ENCODE data around the gene ENOSF1. TPM values are rescaled to one million over a fixed set of nuclear protein-coding genes. Genes with fewer than 3 reads are reported as not detected.

The ENOSF1 gene
- total RNA-seq, 1 experiment from 2014 or later: 48.7 TPM

GRCh38 chr18:679516-679915 lies 32.9 kb downstream of the ENOSF1 start:
- Histone ChIP-seq H2AFZ (no peak overlapping the region), H3K4me3 (no peak overlapping the region), H3F3A (ENCODE audit: insufficient read depth, low read depth) (0 out of 2 replicates have a peak, but pooled peaks cover 4% of the 10 kb centered on the region), H3K27ac (no peak overlapping the region), H4K20me1 (ENCODE audit: insufficient read depth) (no peaks in the 10 kb centered on the region), H3K27me3 (ENCODE audit: insufficient read depth, low read depth) (no peaks in the 10 kb centered on the region), H3K36me3 (ENCODE audit: low read depth) (peaks cover 21% of the 10 kb centered on the region), H3K79me2 (ENCODE audit: low read depth) (no peaks in the 10 kb centered on the region), H3K9me3 (ENCODE audit: insufficient read depth, low read depth) (no peaks in the 10 kb centered on the region), H3K4me1 (replicated peaks; ENCODE audit: insufficient read depth) (no peaks in the 10 kb centered on the region), H3K4me2 (no peak overlapping the region), H3K9me2 (ENCODE audit: insufficient read depth) (no peaks in the 10 kb centered on the region)
- no TSS peak for BruUV-seq (replicated peaks)
- POLR2A ChIA-PET (ENCODE audit: unreplicated experiment): no interaction called here
- DNase-seq: no peak
- TF ChIP-seq CTCF (conservative IDR thresholded peaks at IDR 0.05): no peak
- no peak for TF ChIP-seq EZH2 (IDR thresholded peaks at IDR 0.05; ENCODE audit: low read depth)
- intact Hi-C loops (cut with micrococcal nuclease; ENCODE audit: unreplicated experiment): no loop called here
- CTCF ChIA-PET: no interaction called here

- intact Hi-C loops (cut with micrococcal nuclease; ENCODE audit: unreplicated experiment): no loop called here
- no TSS peak for BruUV-seq (replicated peaks)
- ChIA-PET CTCF (no interaction called here), POLR2A (ENCODE audit: unreplicated experiment) (no interaction called here)
- no peak for DNase-seq
- H3K79me2 ChIP-seq (ENCODE audit: low read depth): no peaks in the 10 kb centered on the region
- H3K4me3 ChIP-seq: no peak overlapping the region
- H3K9me3 ChIP-seq (ENCODE audit: insufficient read depth, low read depth): no peaks in the 10 kb centered on the region
- no peaks in the 10 kb centered on the region for H3K9me2 ChIP-seq (ENCODE audit: insufficient read depth)
- H3K4me2 ChIP-seq: no peak overlapping the region
- no peaks in the 10 kb centered on the region for H4K20me1 ChIP-seq (ENCODE audit: insufficient read depth)
- peaks cover 22% of the 10 kb centered on the region for H3K36me3 ChIP-seq (ENCODE audit: low read depth)
- TF ChIP-seq CTCF (conservative IDR thresholded peaks at IDR 0.05) (no peak), EZH2 (IDR thresholded peaks at IDR 0.05; ENCODE audit: low read depth) (no peak)
- H3K27me3 ChIP-seq (ENCODE audit: insufficient read depth, low read depth): no peaks in the 10 kb centered on the region
- no peaks in the 10 kb centered on the region for H3K4me1 ChIP-seq (replicated peaks; ENCODE audit: insufficient read depth)
- no peak overlapping the region for H2AFZ ChIP-seq
- peaks cover 13% of the 10 kb centered on the region; the same call in 1 of the 2 replicates for H3F3A ChIP-seq (ENCODE audit: insufficient read depth, low read depth)
- H3K27ac ChIP-seq: no peak overlapping the region
Observed at GRCh38 chr18:678482-679182, 33.8 kb downstream of the ENOSF1 start.

- Histone ChIP-seq H3K9me2 (ENCODE audit: insufficient read depth) (no peaks in the 10 kb centered on the region), H2AFZ (no peak overlapping the region), H3K9me3 (ENCODE audit: insufficient read depth, low read depth) (no peaks in the 10 kb centered on the region), H3K27me3 (ENCODE audit: insufficient read depth, low read depth) (no peaks in the 10 kb centered on the region), H3K36me3 (ENCODE audit: low read depth) (peaks cover 27% of the 10 kb centered on the region), H4K20me1 (ENCODE audit: insufficient read depth) (no peaks in the 10 kb centered on the region), H3K27ac (no peak overlapping the region), H3F3A (ENCODE audit: insufficient read depth, low read depth) (peaks cover 17% of the 10 kb centered on the region), H3K4me2 (no peak overlapping the region), H3K4me1 (replicated peaks; ENCODE audit: insufficient read depth) (no peaks in the 10 kb centered on the region), H3K79me2 (ENCODE audit: low read depth) (no peaks in the 10 kb centered on the region), H3K4me3 (no peak overlapping the region)
- BruUV-seq (replicated peaks): no TSS peak
- intact Hi-C loops (cut with micrococcal nuclease; ENCODE audit: unreplicated experiment): no loop called here
- DNase-seq: no peak
- TF ChIP-seq CTCF (conservative IDR thresholded peaks at IDR 0.05): no peak
- no peak for TF ChIP-seq EZH2 (IDR thresholded peaks at IDR 0.05; ENCODE audit: low read depth)
- POLR2A ChIA-PET (ENCODE audit: unreplicated experiment): no interaction called here
- CTCF ChIA-PET: no interaction called here
Observed at GRCh38 chr18:677951-678381, 34.5 kb downstream of the ENOSF1 start.
